Measurements from ENCODE around the gene PTPRE. TPM values are rescaled to one million over a fixed set of nuclear protein-coding genes. Genes with fewer than 3 reads are reported as not detected.

The PTPRE gene
- total RNA-seq, 1 experiment from 2014 or later: 0.70 TPM

DNA sequence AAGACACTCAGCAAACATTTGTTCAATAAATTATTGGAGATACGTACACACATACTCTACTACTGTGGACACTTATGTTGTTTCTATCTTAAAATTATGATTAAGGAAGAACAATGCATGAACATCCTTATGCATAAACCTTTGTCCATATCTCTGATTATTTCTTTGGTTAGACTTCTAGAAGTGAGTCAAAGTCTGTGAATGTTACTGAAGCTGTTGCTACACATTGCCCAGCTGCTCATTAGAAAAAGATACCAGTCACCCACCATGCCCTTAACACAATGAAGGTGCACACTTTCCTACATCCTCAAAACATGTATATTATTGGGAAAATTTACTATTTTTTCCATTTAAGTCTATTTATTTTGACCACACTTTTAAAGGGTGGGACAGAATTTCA lies 12.8 kb upstream of the PTPRE start:
- Histone ChIP-seq H2BK5ac (ENCODE audit: insufficient read length, low read length) (no peak overlapping the region), H3K27me3 (ENCODE audit: insufficient read depth, low read length) (no peaks in the 10 kb centered on the region), H4K91ac (ENCODE audit: insufficient read length, low read depth, low read length) (no peak overlapping the region), H3K18ac (ENCODE audit: insufficient read length, low read depth, low read length) (no peak overlapping the region), H3K14ac (ENCODE audit: insufficient read depth, low read length) (no peak overlapping the region), H3K9ac (ENCODE audit: extremely low read depth, insufficient read length, low read length) (no peak overlapping the region), H4K8ac (replicated peaks; ENCODE audit: insufficient read length, low read depth, low read length) (no peak overlapping the region), H3K4ac (ENCODE audit: low read depth, low read length) (no peak overlapping the region), H3K4me2 (ENCODE audit: insufficient read depth, insufficient read length, low read length) (no peak overlapping the region), H4K20me1 (ENCODE audit: control insufficient read depth, insufficient read depth, insufficient read length) (no peaks in the 10 kb centered on the region), H2BK120ac (ENCODE audit: low read depth, low read length, poor library complexity, severe bottlenecking) (no peak overlapping the region), H3K23me2 (ENCODE audit: insufficient read length, low read depth, low read length, poor library complexity, severe bottlenecking) (no peaks in the 10 kb centered on the region), H2BK20ac (ENCODE audit: low read depth, low read length, poor library complexity, severe bottlenecking) (no peak overlapping the region), H3K4me1 (ENCODE audit: insufficient read depth, low read length) (no peaks in the 10 kb centered on the region), H3K9me3 (ENCODE audit: control insufficient read depth, low read depth, low read length) (no peaks in the 10 kb centered on the region), H3K79me1 (ENCODE audit: insufficient read depth, low read depth, low read length, poor library complexity, severe bottlenecking) (no peaks in the 10 kb centered on the region), H3K79me2 (ENCODE audit: insufficient read depth, low read length) (no peaks in the 10 kb centered on the region), H2AK5ac (ENCODE audit: insufficient read length, low read length) (no peak overlapping the region), H3K27ac (ENCODE audit: insufficient read length, low read depth, low read length) (no peak overlapping the region), H2BK15ac (ENCODE audit: low read depth, low read length) (no peak overlapping the region), H3T11ph (ENCODE audit: low read length) (no peak overlapping the region), H4K5ac (ENCODE audit: insufficient read length, low read depth, low read length) (no peak overlapping the region), H3K23ac (ENCODE audit: insufficient read length, low read depth, low read length) (no peak overlapping the region), H3K56ac (ENCODE audit: insufficient read length, low read depth, low read length) (no peak overlapping the region), H2BK12ac (ENCODE audit: insufficient read length, low read depth, low read length) (no peak overlapping the region), H2AFZ (ENCODE audit: low read length) (no peak overlapping the region)
- TF ChIP-seq, protein P1, sequence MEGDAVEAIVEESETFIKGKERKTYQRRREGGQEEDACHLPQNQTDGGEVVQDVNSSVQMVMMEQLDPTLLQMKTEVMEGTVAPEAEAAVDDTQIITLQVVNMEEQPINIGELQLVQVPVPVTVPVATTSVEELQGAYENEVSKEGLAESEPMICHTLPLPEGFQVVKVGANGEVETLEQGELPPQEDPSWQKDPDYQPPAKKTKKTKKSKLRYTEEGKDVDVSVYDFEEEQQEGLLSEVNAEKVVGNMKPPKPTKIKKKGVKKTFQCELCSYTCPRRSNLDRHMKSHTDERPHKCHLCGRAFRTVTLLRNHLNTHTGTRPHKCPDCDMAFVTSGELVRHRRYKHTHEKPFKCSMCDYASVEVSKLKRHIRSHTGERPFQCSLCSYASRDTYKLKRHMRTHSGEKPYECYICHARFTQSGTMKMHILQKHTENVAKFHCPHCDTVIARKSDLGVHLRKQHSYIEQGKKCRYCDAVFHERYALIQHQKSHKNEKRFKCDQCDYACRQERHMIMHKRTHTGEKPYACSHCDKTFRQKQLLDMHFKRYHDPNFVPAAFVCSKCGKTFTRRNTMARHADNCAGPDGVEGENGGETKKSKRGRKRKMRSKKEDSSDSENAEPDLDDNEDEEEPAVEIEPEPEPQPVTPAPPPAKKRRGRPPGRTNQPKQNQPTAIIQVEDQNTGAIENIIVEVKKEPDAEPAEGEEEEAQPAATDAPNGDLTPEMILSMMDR (conservative IDR thresholded peaks at IDR 0.05): no peak
- Mint-ChIP-seq H3K4me1 (no peaks in the 10 kb centered on the region), H3K27ac (no peak overlapping the region), H3K27me3 (ENCODE audit: low read depth) (peaks cover 7% of the 10 kb centered on the region; the same call in 1 of the 2 replicates), H3K36me3 (ENCODE audit: insufficient read depth in 1 of 3, low read depth in 3 of 3) (no peaks in the 10 kb centered on the region), H3K4me3 (no peak overlapping the region), H3K9me3 (peaks cover 0 to 4% of the 10 kb centered on the region in 2 experiments; a peak in 1 of 5 replicates)
- DNase-seq: no peak
- no CpG with 5 or more reads among the region's 1 CpG for WGBS (ENCODE audit: extremely low coverage, insufficient read length, low lambda C conversion rate)

Measured in H9 (cell line).